Natural killer cell (primary cell): Measurements from ENCODE around the gene RNF26. TPM values are rescaled to one million over a fixed set of nuclear protein-coding genes. Genes with fewer than 3 reads are reported as not detected.
A peak's percentile ranks its signal among the peaks of the same experiment; 100 is the strongest.

ENCODE experiments used
- ATAC-seq, 3 donors: fragments of 150-1000 bp in 2 of 3; fragments of 200-7000 bp in 1 of 3; cut with Tn5 transposase; 1 replicate in 1 of 3; 2 replicates in 2 of 3; pipeline ENCODE4 v1.10.0; 2021; ENCODE audit warnings: mild to moderate bottlenecking in 2 of 3, moderate library complexity in 2 of 3
- DNase-seq, 2 donors: peaks; one replicate each; pipeline versions ENCODE4 v3.0.0 to v3.0.0-alpha.2; 2013 to 2021; ENCODE audit warnings: mixed read lengths in 1 of 2
- H3K27ac ChIP-seq: one replicate; pipeline ENCODE4 v1.5.1; 2013; ENCODE audit warnings: mild to moderate bottlenecking, low read length
- H3K27me3 ChIP-seq: one replicate; pipeline ENCODE4 v1.6.1; 2013; ENCODE audit warnings: low read length; ENCODE audit not compliant: control insufficient read depth, insufficient read depth
- H3K36me3 ChIP-seq: one replicate; pipeline ENCODE4 v1.6.1; 2013; ENCODE audit warnings: low read length; ENCODE audit not compliant: control insufficient read depth, insufficient read depth
- H3K4me1 ChIP-seq: one replicate; pipeline ENCODE4 v1.6.1; 2013; ENCODE audit warnings: low read length; ENCODE audit not compliant: control insufficient read depth, insufficient read depth
- H3K4me3 ChIP-seq: one replicate; pipeline ENCODE4 v1.5.1; 2013; ENCODE audit warnings: low read length
- H3K9me3 ChIP-seq: one replicate; pipeline ENCODE4 v1.6.1; 2013; ENCODE audit warnings: low read length; ENCODE audit not compliant: control insufficient read depth, insufficient read depth
- H3K27ac Mint-ChIP-seq, 2 donors: one replicate each; pipeline ENCODE4 v1.8.0; 2022; ENCODE audit warnings: mild to moderate bottlenecking in 2 of 2, mixed read lengths in 2 of 2, moderate library complexity in 1 of 2
- H3K27me3 Mint-ChIP-seq, 2 donors: one replicate each; pipeline ENCODE4 v1.8.0; 2022; ENCODE audit warnings: low read depth in 2 of 2, mixed read lengths in 2 of 2
- H3K36me3 Mint-ChIP-seq: one replicate; pipeline ENCODE4 v1.8.0; 2022; ENCODE audit warnings: mixed read lengths
- H3K4me1 Mint-ChIP-seq, 2 donors: one replicate each; pipeline ENCODE4 v1.8.0; 2022; ENCODE audit warnings: mixed read lengths in 2 of 2
- H3K4me3 Mint-ChIP-seq: one replicate; pipeline ENCODE4 v1.8.0; 2022; ENCODE audit warnings: mild to moderate bottlenecking, moderate library complexity, mixed read lengths
- H3K9me3 Mint-ChIP-seq, 2 donors: one replicate each; pipeline ENCODE4 v1.8.0; 2022; ENCODE audit warnings: mixed read lengths in 2 of 2
- CTCF ChIP-seq: fragments of 200-600 bp; IDR thresholded peaks from one replicate; pipeline ENCODE4 v1.8.0; 2022; ENCODE audit warnings: antibody characterized with exemption
- WGBS: methylation state at CpG from one replicate; pipeline ENCODE4 v1.1.7; 2013; ENCODE audit warnings: missing lambda C conversion rate; ENCODE audit not compliant: insufficient coverage; 5-methylcytosine and 5-hydroxymethylcytosine counted together
- intact Hi-C: fragments of 100-400 bp; cut with micrococcal nuclease; formaldehyde crosslinking; loops from one replicate; pipeline ENCODE4 v1.14.2; 2022
- total RNA-seq, 4 donors: library from RNA; stranded (reverse); fragments of 120-200 nt in 1 of 4; gene quantifications; one replicate each; pipeline versions ENCODE4 v1.2.3 to v1.2.4, GENCODE V29; 2013 to 2022

Gene RNF26
- total RNA-seq, 3 donors from 2014 or later (not counting 1 experiment from before 2014, with no cell fraction given), result 18.0 to 21.8 (median 18.1) TPM

- peak overlapping the region in 1 of 2 donors; percentile 6 for H3K27ac Mint-ChIP-seq
- 92% methylated on average over 10 of the region's 10 CpGs for WGBS
- peaks cover 3% of the 10 kb centered on the region for H3K27me3 ChIP-seq
- intact Hi-C loops, result no loop called here
- no peaks in the 10 kb centered on the region for H3K36me3 Mint-ChIP-seq
- peaks cover 0 to 6% of the 10 kb centered on the region in 2 donors for H3K27me3 Mint-ChIP-seq
- H3K4me1 ChIP-seq, result peaks cover 22% of the 10 kb centered on the region
- H3K4me1 Mint-ChIP-seq, result peaks cover 0 to under 1% of the 10 kb centered on the region in 2 donors
- peak overlapping the region; percentile 21 for H3K4me3 Mint-ChIP-seq
- no peak overlapping the region for H3K4me3 ChIP-seq
- ATAC-seq, result no peak
- H3K9me3 ChIP-seq, result no peaks in the 10 kb centered on the region
- no peaks in the 10 kb centered on the region for H3K9me3 Mint-ChIP-seq
- no peaks in the 10 kb centered on the region for H3K36me3 ChIP-seq
- no peak for DNase-seq
- TF ChIP-seq CTCF, result no peak
- no peak overlapping the region for H3K27ac ChIP-seq
Observed at GRCh38 chr11:119378851-119379465, 44.6 kb downstream of the RNF26 start.

- Mint-ChIP-seq H3K27ac (no peak overlapping the region), H3K4me3 (no peak overlapping the region)
- DNase-seq, result peak in 1 of 2 donors; percentile 4
Observed at GRCh38 chr11:119380160-119380826, 46.0 kb downstream of the RNF26 start.

GRCh38 chr11:119380827-119381180, 46.5 kb downstream of the RNF26 start:
- intact Hi-C loops, result loop anchor here (1.0 kb wide), 1 partner anchor 25 kb away; no protein-coding TSS in a partner anchor
- no peak for TF ChIP-seq CTCF
- peak overlapping the region; percentile 39 for H3K4me3 ChIP-seq
- H3K9me3 ChIP-seq, result no peaks in the 10 kb centered on the region
- Mint-ChIP-seq H3K27ac (no peak overlapping the region), H3K4me3 (no peak overlapping the region), H3K36me3 (no peaks in the 10 kb centered on the region), H3K9me3 (no peaks in the 10 kb centered on the region), H3K4me1 (no peaks in the 10 kb centered on the region), H3K27me3 (peaks cover 0 to 6% of the 10 kb centered on the region in 2 donors)
- H3K27me3 ChIP-seq, result peaks cover 6% of the 10 kb centered on the region
- no peaks in the 10 kb centered on the region for H3K36me3 ChIP-seq
- H3K27ac ChIP-seq, result no peak overlapping the region
- 8% methylated on average over 9 of the region's 10 CpGs for WGBS
- peaks cover 18% of the 10 kb centered on the region for H3K4me1 ChIP-seq
- DNase-seq, result no peak
- ATAC-seq, result no peak

More at GRCh38 chr11:119380160-119380826, 46.0 kb downstream of the RNF26 start:
- H3K36me3 Mint-ChIP-seq, result no peaks in the 10 kb centered on the region
- H3K4me1 Mint-ChIP-seq, result no peaks in the 10 kb centered on the region
- H3K9me3 Mint-ChIP-seq, result no peaks in the 10 kb centered on the region
- ATAC-seq, result no peak
- peaks cover 0 to 6% of the 10 kb centered on the region in 2 donors for H3K27me3 Mint-ChIP-seq
- no peak for TF ChIP-seq CTCF
- H3K27me3 ChIP-seq, result peaks cover 6% of the 10 kb centered on the region
- H3K36me3 ChIP-seq, result no peaks in the 10 kb centered on the region
- intact Hi-C loops, result no loop called here
- H3K4me3 ChIP-seq, result no peak overlapping the region
- H3K9me3 ChIP-seq, result no peaks in the 10 kb centered on the region
- 89% methylated on average over 12 of the region's 13 CpGs for WGBS
- peaks cover 18% of the 10 kb centered on the region for H3K4me1 ChIP-seq
- no peak overlapping the region for H3K27ac ChIP-seq
